Chondrocyte (in vitro differentiated cells): ENCODE measurements around the gene NAA38. TPM values are rescaled to one million over a fixed set of nuclear protein-coding genes. Genes with fewer than 3 reads are reported as not detected.

Source experiments
- DNase-seq: peaks from one replicate; pipeline ENCODE4 v3.0.0; 2021; ENCODE audit warnings: mixed read lengths, low spot score
- H3K27ac Mint-ChIP-seq: one replicate; pipeline ENCODE4 v1.8.0; 2021; ENCODE audit warnings: mild to moderate bottlenecking, moderate library complexity, mixed read lengths; ENCODE audit not compliant: unreplicated experiment
- H3K27me3 Mint-ChIP-seq: 2 replicates; pipeline ENCODE4 v1.8.0; 2021; ENCODE audit warnings: low read depth, mixed read lengths
- H3K36me3 Mint-ChIP-seq: 2 replicates; pipeline ENCODE4 v1.8.0; 2021; ENCODE audit warnings: low read depth, mixed read lengths
- H3K4me1 Mint-ChIP-seq: 2 replicates; pipeline ENCODE4 v1.8.0; 2021; ENCODE audit warnings: low read depth, mild to moderate bottlenecking, mixed read lengths
- H3K4me3 Mint-ChIP-seq: one replicate; pipeline ENCODE4 v1.8.0; 2021; ENCODE audit warnings: mild to moderate bottlenecking, moderate library complexity, mixed read lengths; ENCODE audit not compliant: unreplicated experiment
- H3K9me3 Mint-ChIP-seq: 2 replicates; pipeline ENCODE4 v1.8.0; 2021; ENCODE audit warnings: low read depth, mixed read lengths
- long read RNA-seq: library from polyadenylated mRNA; stranded (forward); transcript quantifications from one replicate; pipeline ENCODE4 v2.0.0, GENCODE V29; 2021
- total RNA-seq: library from RNA; stranded (reverse); gene quantifications from 3 replicates; pipeline ENCODE4 v1.2.1, GENCODE V29; 2021
- TF ChIP-seq, protein P1 (sequence below): fragments of 200-600 bp; sonication (generic); IDR thresholded peaks from 2 replicates; pipeline ENCODE4 v1.5.0; 2021; ENCODE audit warnings: antibody characterized with exemption, mild to moderate bottlenecking, moderate library complexity

The NAA38 gene, protein sequence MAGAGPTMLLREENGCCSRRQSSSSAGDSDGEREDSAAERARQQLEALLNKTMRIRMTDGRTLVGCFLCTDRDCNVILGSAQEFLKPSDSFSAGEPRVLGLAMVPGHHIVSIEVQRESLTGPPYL
- total RNA-seq: 52.9 to 94.6 TPM (median 57.5 TPM) in 3 replicates
- long read RNA-seq, transcript NAA38-206 (2 exons, 424 nt): minor isoform, 5 of 43 reads
- long read RNA-seq, transcript NAA38-205 (3 exons, 852 nt): major isoform, 16 of 43 reads
- long read RNA-seq, transcript NAA38-201 (2 exons, 999 nt): minor isoform, 14 of 43 reads
- long read RNA-seq, partial matches to known transcripts: 0 of 43 reads
- long read RNA-seq, other reads (novel, unspliced or antisense): 8 of 43 reads

DNA sequence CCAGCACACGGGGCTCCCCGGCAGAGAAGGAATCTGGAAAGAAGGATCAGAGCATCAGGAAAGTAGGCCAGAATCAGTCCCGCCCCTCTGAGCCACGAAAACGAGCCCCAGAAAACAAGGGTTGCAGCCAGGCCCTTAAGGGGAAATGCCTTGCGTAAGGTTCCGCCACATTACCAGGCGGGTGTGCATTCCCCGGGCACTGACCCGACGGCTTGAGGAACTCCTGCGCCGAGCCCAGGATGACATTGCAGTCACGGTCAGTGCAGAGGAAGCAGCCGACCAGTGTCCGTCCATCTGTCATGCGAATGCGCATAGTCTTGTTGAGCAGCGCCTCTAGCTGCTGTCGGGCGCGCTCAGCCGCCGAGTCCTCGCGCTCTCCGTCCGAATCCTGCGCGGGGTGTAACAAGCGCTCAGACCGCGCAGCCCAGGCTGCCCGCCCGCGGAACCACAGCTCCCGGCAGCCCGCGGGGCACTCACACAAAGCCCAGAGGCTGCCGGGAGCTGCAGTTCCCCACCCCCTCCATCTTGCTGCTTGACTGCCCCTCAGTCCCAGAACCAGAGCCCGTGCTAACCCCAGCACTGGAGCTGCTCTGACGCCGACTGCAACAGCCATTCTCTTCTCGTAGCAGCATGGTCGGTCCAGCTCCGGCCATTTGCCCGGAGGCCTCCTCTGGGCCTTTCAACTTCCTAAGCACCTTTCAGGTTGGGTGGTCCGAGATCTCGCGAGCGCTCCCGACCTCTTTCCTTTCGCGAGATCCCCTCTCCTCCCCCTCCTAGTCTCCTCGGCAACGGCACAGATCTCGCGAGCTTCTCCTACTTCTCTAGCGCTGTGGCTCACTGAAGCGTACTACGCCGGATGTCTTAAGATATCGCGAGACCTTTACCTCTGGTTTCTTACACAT, at the start of gene NAA38:
Gene NAA38 (minus strand): TSS at position 749 of the 902 bp plus-strand sequence. CDS start 96 bp downstream, at position 653.
- Mint-ChIP-seq H3K27ac (no peak within 1 kb of the TSS), H3K9me3 (no peaks in the 10 kb centered on the region), H3K36me3 (peaks cover 2% of the 10 kb centered on the region), H3K4me3 (no peak within 1 kb of the TSS), H3K4me1 (no peaks in the 10 kb centered on the region), H3K27me3 (no peaks in the 10 kb centered on the region)
- TF ChIP-seq, protein P1, sequence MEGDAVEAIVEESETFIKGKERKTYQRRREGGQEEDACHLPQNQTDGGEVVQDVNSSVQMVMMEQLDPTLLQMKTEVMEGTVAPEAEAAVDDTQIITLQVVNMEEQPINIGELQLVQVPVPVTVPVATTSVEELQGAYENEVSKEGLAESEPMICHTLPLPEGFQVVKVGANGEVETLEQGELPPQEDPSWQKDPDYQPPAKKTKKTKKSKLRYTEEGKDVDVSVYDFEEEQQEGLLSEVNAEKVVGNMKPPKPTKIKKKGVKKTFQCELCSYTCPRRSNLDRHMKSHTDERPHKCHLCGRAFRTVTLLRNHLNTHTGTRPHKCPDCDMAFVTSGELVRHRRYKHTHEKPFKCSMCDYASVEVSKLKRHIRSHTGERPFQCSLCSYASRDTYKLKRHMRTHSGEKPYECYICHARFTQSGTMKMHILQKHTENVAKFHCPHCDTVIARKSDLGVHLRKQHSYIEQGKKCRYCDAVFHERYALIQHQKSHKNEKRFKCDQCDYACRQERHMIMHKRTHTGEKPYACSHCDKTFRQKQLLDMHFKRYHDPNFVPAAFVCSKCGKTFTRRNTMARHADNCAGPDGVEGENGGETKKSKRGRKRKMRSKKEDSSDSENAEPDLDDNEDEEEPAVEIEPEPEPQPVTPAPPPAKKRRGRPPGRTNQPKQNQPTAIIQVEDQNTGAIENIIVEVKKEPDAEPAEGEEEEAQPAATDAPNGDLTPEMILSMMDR: peak; percentile 73
- peak; percentile 98 for DNase-seq

- H3K4me3 Mint-ChIP-seq: no peak overlapping the region
- DNase-seq: no peak
- H3K4me1 Mint-ChIP-seq: no peaks in the 10 kb centered on the region
- peaks cover 70% of the 10 kb centered on the region for H3K36me3 Mint-ChIP-seq
- no peaks in the 10 kb centered on the region for H3K9me3 Mint-ChIP-seq
- no peaks in the 10 kb centered on the region for H3K27me3 Mint-ChIP-seq
- peak overlapping the region; percentile 27 for H3K27ac Mint-ChIP-seq
- TF ChIP-seq, protein P1: no peak
These were observed 46.1 kb upstream of the NAA38 start for GRCh38 chr17:7903154-7904103.

GRCh38 chr17:7897773-7898172, 40.4 kb upstream of the NAA38 start:
- H3K4me1 Mint-ChIP-seq: no peaks in the 10 kb centered on the region
- no peaks in the 10 kb centered on the region for H3K9me3 Mint-ChIP-seq
- H3K27me3 Mint-ChIP-seq: no peaks in the 10 kb centered on the region
- H3K36me3 Mint-ChIP-seq: peaks cover 64% of the 10 kb centered on the region
- no peak overlapping the region for H3K4me3 Mint-ChIP-seq
- H3K27ac Mint-ChIP-seq: peak overlapping the region; percentile 23
- DNase-seq: no peak
- TF ChIP-seq, protein P1: peak; percentile 67

DNA sequence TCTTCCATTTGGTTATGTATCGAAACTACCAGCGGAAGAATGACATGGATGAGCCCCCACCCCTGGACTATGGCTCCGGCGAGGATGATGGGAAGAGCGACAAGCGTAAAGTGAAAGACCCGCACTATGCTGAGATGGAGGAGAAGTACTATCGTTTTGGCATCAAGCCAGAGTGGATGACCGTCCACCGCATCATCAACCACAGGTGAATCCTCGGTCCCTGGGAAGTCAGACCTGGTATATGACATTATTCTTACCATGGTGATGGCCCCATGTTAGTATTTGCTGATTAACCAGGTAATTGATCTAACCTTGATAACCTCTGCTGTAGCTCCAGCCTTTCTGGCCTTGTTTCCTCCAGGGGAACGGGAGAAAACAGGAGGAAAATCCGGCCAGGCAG, 39.7 kb upstream of the NAA38 start:
- H3K4me3 Mint-ChIP-seq: no peak overlapping the region
- DNase-seq: no peak
- no peaks in the 10 kb centered on the region for H3K4me1 Mint-ChIP-seq
- TF ChIP-seq, protein P1: no peak
- no peaks in the 10 kb centered on the region for H3K9me3 Mint-ChIP-seq
- H3K27me3 Mint-ChIP-seq: no peaks in the 10 kb centered on the region
- peaks cover 60% of the 10 kb centered on the region for H3K36me3 Mint-ChIP-seq
- no peak overlapping the region for H3K27ac Mint-ChIP-seq
